ENCODE measurements around the gene KSR1. TPM values are rescaled to one million over a fixed set of nuclear protein-coding genes. Genes with fewer than 3 reads are reported as not detected.

The KSR1 gene
- total RNA-seq, 2 experiments from 2014 or later = 44.4 to 47.6 TPM

DNA sequence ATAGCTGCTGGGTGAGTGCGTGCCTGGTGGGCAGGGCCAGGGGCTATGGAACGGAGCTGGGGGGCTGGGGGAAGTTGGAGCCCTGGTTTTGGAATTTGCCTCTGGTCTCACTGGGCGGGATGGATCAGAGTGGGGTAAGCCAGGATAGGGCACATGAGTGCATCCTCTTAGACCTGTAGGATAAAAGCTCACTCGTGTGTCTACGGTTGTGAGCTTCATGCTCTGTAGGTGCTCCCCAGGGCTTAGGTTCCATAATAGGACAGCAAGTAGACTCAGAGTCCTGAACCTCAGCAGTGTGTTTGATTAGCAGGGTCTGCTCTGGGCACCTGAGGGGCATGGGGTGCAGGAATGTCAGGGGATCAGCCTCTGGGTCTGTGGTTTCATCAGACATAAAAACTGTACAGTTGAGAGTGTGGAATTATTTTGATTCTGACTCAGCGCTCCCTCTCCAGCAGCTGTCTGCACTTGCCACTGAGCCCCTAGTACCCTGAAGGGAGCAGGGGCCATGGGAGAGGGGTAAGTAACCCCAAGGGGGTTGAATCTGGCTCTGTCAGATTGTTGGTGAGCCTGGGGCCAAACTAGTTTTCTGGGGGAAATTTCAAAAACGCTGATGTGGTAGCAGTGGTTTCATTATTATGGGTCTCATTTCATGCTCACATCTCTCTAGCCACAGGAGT is 90.5 kb downstream of the KSR1 start:
- H3K4me1 Mint-ChIP-seq = peaks cover 66% of the 10 kb centered on the region
- no peaks in the 10 kb centered on the region for H3K9me3 Mint-ChIP-seq
- ChIA-PET POLR2A (interaction anchor here (0.8 to 2.9 kb wide), 5 partner anchors 13 to 253 kb away, joined by 3 to 16 read pairs (median 5); partner anchors contain the start of gene WSB1), CTCF (interaction anchor here (0.9 to 2.0 kb wide), 5 partner anchors 22 to 80 kb away, joined by 3 to 7 read pairs (median 4); no protein-coding TSS in a partner anchor)
- no peaks in the 10 kb centered on the region for H3K27me3 Mint-ChIP-seq
- no peak for DNase-seq
- no peak overlapping the region for H3K4me3 Mint-ChIP-seq
- H3K36me3 Mint-ChIP-seq (ENCODE audit: low read depth) = peaks cover 5% of the 10 kb centered on the region
- peak overlapping the region; percentile 26 for H3K27ac Mint-ChIP-seq

DNA sequence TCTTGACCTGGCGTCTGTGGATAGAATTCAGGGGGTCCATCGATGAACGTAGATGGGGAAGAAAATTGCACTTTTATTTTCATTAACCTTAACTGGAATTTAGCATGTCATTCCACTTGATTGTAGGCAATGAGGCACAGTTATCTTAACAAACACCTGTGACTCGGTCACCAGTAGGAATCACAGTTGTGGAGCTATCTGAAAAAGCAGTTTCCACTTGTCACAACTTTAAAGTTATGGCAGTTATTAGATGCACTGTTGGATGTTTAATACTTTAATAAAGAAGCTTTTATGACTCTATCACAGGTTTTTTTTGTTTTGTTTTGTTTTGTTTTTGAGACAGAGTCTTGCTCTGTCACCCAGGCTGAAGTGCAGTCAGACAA is 91.0 kb downstream of the KSR1 start:
- no peak for DNase-seq
- CTCF ChIA-PET = interaction anchor here (1.0 to 2.0 kb wide), 3 partner anchors 22 to 81 kb away, joined by 4 to 7 read pairs (median 4); no protein-coding TSS in a partner anchor
- Mint-ChIP-seq H3K4me3 (no peak overlapping the region), H3K27me3 (no peaks in the 10 kb centered on the region), H3K36me3 (ENCODE audit: low read depth) (peaks cover 8% of the 10 kb centered on the region), H3K27ac (no peak overlapping the region), H3K9me3 (no peaks in the 10 kb centered on the region), H3K4me1 (peaks cover 64% of the 10 kb centered on the region)
- POLR2A ChIA-PET = interaction anchor here (0.8 to 0.9 kb wide), 2 partner anchors 13 to 17 kb away, joined by 3 read pairs; no protein-coding TSS in a partner anchor

DNA sequence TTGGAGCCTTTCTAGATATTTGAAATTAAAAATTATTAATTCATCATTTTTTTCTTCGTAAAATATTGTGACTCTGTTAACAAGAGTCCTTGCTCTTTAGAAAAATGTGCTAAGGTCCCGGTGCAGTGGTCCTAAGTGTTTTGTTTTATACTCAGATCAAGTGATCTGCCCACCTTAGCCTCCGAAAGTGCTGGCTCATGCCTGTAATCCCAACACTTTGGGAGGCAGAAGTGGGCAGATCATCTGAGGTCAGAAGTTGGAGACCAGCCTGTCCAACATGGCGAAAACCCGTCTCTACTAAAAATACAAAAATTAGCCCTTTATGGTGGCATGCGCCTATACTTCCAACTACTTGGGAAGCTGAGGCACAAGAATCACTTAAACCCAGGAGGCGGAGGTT is 92.1 kb downstream of the KSR1 start:
- Mint-ChIP-seq H3K4me3 (no peak overlapping the region), H3K27me3 (no peaks in the 10 kb centered on the region), H3K9me3 (no peaks in the 10 kb centered on the region), H3K4me1 (peaks cover 53% of the 10 kb centered on the region), H3K36me3 (ENCODE audit: low read depth) (peaks cover 11% of the 10 kb centered on the region), H3K27ac (no peak overlapping the region)
- POLR2A ChIA-PET = no interaction called here
- CTCF ChIA-PET = interaction anchor here (0.7 kb wide), 1 partner anchor 48 kb away, joined by 3 read pairs; no protein-coding TSS in a partner anchor
- no peak for DNase-seq

DNA sequence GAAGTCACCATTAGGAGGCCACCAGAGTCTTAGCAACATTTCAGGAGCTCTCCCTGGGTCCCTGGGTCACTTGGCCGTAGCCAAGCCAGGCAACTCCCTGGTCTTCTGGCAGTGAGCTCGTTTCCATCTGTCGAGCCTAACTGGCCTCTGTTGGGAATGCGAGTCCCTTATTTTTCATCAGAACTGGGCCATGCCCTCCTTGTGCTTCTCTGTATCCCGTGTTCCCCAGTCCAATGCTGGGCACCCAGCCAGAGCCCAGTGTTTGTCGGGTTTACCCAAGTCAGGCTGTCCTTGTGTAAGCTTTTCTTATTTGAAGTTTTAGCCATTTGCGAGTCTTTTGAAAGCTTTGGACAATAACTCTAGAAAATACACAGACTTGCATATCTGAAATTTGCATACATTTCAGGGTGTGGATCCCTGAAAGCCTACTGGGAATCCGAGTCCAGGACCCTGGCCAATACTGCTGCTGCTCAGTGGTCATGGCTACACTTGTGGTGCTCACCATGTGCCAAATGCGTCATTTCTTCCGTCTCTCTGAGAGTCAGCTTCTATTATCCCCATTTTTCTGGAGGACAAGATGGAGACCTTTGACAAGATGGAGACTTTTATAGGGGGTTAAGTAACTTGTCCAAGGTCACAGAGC is 93.1 kb downstream of the KSR1 start:
- ChIA-PET CTCF (interaction anchor here (1.0 to 1.3 kb wide), 2 partner anchors 50 to 53 kb away, joined by 3 read pairs; no protein-coding TSS in a partner anchor), POLR2A (interaction anchor here (0.9 kb wide), 1 partner anchor 11 kb away, joined by 3 read pairs; no protein-coding TSS in a partner anchor)
- H3K4me3 Mint-ChIP-seq = no peak overlapping the region
- no peak for DNase-seq
- H3K36me3 Mint-ChIP-seq (ENCODE audit: low read depth) = peaks cover 11% of the 10 kb centered on the region
- no peaks in the 10 kb centered on the region for H3K9me3 Mint-ChIP-seq
- no peak overlapping the region for H3K27ac Mint-ChIP-seq
- no peaks in the 10 kb centered on the region for H3K27me3 Mint-ChIP-seq
- peaks cover 43% of the 10 kb centered on the region for H3K4me1 Mint-ChIP-seq

DNA sequence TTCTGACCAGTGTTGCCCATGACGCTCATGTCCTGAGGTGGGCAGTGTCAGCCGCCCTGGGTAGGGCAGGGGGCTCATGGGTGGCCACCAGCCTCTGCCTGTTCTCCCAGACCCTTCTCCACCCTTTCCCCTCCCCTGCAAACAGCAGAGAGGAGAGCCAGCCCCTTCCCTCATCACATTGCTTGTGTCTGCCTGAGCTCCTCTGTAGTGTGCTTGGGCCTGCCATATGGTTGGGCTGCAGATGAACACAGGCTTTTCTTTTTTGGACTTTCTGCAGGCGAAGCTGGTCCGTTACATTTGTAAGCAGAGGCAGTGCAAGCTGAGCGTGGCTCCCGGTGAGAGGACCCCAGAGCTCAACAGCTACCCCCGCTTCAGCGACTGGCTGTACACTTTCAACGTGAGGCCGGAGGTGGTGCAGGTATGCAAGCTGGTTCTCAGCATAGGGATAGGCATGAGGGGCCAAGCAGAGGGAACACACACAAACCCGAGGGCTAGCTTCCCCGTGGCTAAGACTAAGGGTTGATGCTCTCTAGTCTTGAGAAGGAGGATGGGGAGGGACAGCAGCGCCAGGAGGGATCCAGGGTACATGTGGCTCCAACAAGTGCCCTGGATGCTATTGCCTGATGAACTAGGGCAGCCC is 94.2 kb downstream of the KSR1 start:
- no peak for DNase-seq
- POLR2A ChIA-PET = no interaction called here
- H3K36me3 Mint-ChIP-seq (ENCODE audit: low read depth) = peaks cover 11% of the 10 kb centered on the region
- H3K9me3 Mint-ChIP-seq = no peaks in the 10 kb centered on the region
- no peaks in the 10 kb centered on the region for H3K27me3 Mint-ChIP-seq
- H3K4me3 Mint-ChIP-seq = no peak overlapping the region
- H3K27ac Mint-ChIP-seq = no peak overlapping the region
- CTCF ChIA-PET = interaction anchor here (1.0 kb wide), 1 partner anchor 52 kb away, joined by 3 read pairs; no protein-coding TSS in a partner anchor
- peaks cover 38% of the 10 kb centered on the region for H3K4me1 Mint-ChIP-seq

DNA sequence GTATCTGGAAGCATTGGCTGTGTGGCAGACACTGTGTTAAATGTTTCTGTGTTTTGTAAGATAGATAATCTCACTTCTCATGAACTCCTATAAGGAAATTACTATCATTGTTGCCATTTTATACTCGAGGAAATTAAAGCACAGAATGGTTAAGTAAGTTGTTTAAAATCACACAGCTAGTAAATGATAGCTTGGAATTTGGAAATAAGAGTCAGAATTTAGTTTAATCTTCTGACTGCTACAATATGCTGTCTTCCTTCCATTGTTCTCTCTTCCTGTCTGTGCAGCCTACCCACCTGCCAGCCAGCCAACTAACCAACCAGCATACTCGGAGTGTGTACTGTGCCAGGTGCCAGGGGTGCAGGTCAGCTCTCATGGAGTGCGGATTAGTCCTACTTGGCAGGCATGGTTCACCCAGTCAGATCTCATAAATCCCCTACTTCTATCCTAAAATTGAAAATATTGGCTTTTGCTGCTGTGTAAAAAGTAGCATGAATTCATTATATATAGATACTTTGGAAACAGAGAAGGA is 94.8 kb downstream of the KSR1 start:
- Mint-ChIP-seq H3K4me1 (peaks cover 34% of the 10 kb centered on the region), H3K9me3 (no peaks in the 10 kb centered on the region), H3K27ac (no peak overlapping the region), H3K36me3 (ENCODE audit: low read depth) (peaks cover 11% of the 10 kb centered on the region), H3K27me3 (no peaks in the 10 kb centered on the region), H3K4me3 (no peak overlapping the region)
- ChIA-PET CTCF (no interaction called here), POLR2A (no interaction called here)
- no peak for DNase-seq

DNA sequence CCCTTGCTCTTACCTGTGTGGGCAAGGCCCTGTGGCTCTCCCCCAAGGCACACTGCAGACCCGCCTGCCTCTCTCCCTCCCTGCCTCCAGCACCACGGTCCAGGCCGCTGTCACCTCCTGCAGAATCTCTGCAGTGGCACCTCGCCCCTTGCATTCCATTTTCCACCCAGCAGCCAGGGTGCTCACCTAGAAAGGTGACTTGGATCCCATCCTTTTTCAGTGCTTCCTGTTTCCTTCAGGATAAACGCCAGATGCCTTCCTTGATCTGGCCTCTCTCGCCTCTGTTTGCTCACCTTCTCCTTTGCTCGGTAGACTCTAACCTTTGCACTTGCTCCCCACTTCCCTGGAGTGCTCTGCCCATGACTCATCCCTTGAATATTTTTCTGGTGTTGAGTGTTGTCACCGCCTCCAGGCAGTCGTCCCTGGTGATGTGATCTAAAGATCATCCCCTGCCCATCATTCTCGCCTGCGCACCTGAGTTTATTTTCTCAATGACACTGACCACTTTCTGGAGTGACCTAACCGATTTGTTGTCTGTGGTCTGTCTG is 95.5 kb downstream of the KSR1 start:
- no peak overlapping the region for H3K27ac Mint-ChIP-seq
- ChIA-PET CTCF (interaction anchor here (1.6 kb wide), 1 partner anchor 48 kb away, joined by 5 read pairs; no protein-coding TSS in a partner anchor), POLR2A (no interaction called here)
- H3K4me1 Mint-ChIP-seq = peaks cover 27% of the 10 kb centered on the region
- H3K27me3 Mint-ChIP-seq = no peaks in the 10 kb centered on the region
- DNase-seq = no peak
- no peak overlapping the region for H3K4me3 Mint-ChIP-seq
- no peaks in the 10 kb centered on the region for H3K9me3 Mint-ChIP-seq
- peaks cover 11% of the 10 kb centered on the region for H3K36me3 Mint-ChIP-seq (ENCODE audit: low read depth)

DNA sequence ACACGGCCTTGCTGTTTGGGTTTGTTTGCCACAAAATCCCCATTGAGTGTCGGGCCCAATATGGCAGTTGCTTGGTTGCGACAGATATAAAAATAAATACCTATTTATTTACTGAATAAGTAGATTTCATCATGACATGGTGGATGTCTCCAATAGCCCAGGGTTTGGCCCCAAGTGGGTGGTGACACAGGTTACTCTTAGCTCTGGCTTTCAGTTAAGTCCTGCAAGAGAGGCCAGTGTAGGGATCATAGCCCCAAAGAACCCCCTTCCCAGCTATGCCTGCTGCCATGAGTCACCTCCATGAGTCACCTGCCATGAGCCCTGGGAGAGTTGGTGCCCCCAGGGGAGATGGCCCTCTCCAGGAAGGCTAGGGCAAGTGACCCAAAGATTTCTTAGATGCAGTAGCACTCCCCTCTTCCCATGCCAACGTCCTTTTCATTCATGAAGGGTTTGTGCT is 96.1 kb downstream of the KSR1 start:
- no peaks in the 10 kb centered on the region for H3K27me3 Mint-ChIP-seq
- ChIA-PET CTCF (interaction anchor here (1.0 to 1.6 kb wide), 2 partner anchors 47 to 80 kb away, joined by 3 to 5 read pairs; no protein-coding TSS in a partner anchor), POLR2A (interaction anchor here (0.8 kb wide), 1 partner anchor 96 kb away, joined by 3 read pairs; the partner anchor contains the start of gene KSR1)
- H3K4me3 Mint-ChIP-seq = no peak overlapping the region
- peaks cover 21% of the 10 kb centered on the region for H3K4me1 Mint-ChIP-seq
- no peak for DNase-seq
- H3K9me3 Mint-ChIP-seq = no peaks in the 10 kb centered on the region
- H3K27ac Mint-ChIP-seq = no peak overlapping the region
- peaks cover 11% of the 10 kb centered on the region for H3K36me3 Mint-ChIP-seq (ENCODE audit: low read depth)

DNA sequence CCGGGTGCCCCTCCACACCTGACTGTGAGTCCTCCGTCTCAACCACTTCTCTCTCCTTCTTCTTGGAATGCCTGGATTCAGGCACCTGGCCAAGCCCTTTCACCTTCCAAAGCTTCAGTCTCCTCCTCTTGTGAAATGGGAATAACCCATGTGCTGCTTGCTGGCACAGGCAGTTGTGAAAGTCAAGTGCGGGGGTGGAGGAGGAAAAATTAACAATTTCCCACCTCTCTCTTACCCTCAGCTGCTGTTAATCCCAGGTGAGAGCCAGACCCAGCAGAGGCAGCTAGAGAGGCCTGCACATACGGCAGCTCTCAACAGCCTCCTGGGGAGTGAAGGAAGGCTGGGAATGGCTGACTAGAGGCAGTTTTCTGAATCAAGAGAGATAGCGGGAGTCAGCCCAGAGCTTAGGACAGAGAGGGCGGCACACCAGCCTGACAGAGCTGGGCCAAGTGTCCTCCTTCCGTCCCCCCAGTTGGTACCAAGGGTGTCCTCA is 96.8 kb downstream of the KSR1 start:
- peaks cover 14% of the 10 kb centered on the region for H3K36me3 Mint-ChIP-seq (ENCODE audit: low read depth)
- no peaks in the 10 kb centered on the region for H3K27me3 Mint-ChIP-seq
- H3K4me1 Mint-ChIP-seq = peaks cover 20% of the 10 kb centered on the region
- H3K4me3 Mint-ChIP-seq = no peak overlapping the region
- no peak overlapping the region for H3K27ac Mint-ChIP-seq
- ChIA-PET POLR2A (interaction anchor here (0.8 kb wide), 1 partner anchor 97 kb away, joined by 3 read pairs; the partner anchor contains the start of gene KSR1), CTCF (interaction anchor here (1.0 to 1.6 kb wide), 2 partner anchors 47 to 81 kb away, joined by 3 to 5 read pairs; no protein-coding TSS in a partner anchor)
- H3K9me3 Mint-ChIP-seq = no peaks in the 10 kb centered on the region
- no peak for DNase-seq

DNA sequence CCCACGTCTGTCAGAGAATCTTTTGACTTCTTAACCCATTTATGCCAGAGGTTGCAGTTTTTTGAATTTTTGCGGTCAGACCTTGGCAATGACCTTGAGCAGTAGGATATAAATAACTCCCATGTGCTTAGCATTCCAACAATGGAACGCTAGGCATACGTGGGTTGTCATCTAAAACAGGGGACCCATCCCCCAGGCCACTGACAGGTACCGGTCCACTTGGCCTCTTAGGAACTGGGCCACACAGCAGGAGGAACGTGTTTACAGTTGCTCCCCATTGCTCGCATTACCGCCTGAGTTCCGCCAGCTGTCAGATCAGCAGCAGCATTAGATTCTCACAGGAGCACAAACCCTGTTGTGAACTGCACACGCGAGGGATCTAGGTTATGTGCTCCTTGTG is 97.9 kb downstream of the KSR1 start:
- H3K9me3 Mint-ChIP-seq = no peaks in the 10 kb centered on the region
- no peak overlapping the region for H3K4me3 Mint-ChIP-seq
- H3K27ac Mint-ChIP-seq = no peak overlapping the region
- H3K36me3 Mint-ChIP-seq (ENCODE audit: low read depth) = peaks cover 16% of the 10 kb centered on the region
- peaks cover 20% of the 10 kb centered on the region for H3K4me1 Mint-ChIP-seq
- H3K27me3 Mint-ChIP-seq = no peaks in the 10 kb centered on the region
- CTCF ChIA-PET = no interaction called here
- POLR2A ChIA-PET = no interaction called here
- no peak for DNase-seq

DNA sequence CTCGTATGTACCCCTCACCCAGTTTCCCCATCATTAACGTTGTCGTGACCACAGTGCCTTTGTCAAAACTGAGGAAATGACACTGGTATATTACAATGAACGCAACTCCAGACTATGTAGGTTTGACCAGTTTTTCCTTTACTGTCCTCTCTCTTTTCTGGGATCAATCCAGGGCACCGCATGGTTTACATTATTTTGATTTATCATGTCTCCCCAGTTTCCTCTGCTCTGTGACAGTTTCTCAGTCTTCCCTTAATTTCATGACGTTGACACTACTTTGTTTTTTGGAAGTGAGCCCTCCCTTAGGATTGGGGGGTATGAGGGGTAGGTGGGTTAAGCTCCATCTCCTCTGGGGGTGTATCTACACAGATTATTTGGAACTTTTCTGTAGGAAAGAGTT is 98.7 kb downstream of the KSR1 start:
- CTCF ChIA-PET = no interaction called here

DNA sequence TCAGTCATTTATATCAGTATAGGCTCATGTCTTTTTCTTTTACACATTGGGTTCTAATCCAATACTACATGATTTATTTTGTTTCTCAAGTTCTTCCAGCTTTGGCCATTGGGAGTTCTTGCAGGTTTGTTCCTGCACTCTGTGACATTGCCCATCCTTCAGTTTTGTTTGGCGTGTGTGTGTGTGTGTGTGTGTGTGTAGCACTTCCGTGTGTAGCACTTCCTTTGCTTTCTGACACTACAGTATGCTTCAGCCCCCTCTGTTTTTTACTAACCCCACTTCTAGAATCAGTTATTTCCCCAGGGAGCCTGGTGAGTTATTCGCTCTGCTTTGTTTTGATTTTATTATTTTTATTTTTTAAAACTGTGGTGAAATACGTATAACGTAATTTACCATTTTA is 99.1 kb downstream of the KSR1 start:
- H3K4me1 Mint-ChIP-seq = peaks cover 20% of the 10 kb centered on the region
- H3K27ac Mint-ChIP-seq = no peak overlapping the region
- no peak for DNase-seq
- ChIA-PET CTCF (no interaction called here), POLR2A (no interaction called here)
- H3K27me3 Mint-ChIP-seq = no peaks in the 10 kb centered on the region
- no peak overlapping the region for H3K4me3 Mint-ChIP-seq
- peaks cover 22% of the 10 kb centered on the region for H3K36me3 Mint-ChIP-seq (ENCODE audit: low read depth)
- no peaks in the 10 kb centered on the region for H3K9me3 Mint-ChIP-seq

More for the DNA sequence above, 98.7 kb downstream of the KSR1 start:
- peaks cover 22% of the 10 kb centered on the region for H3K36me3 Mint-ChIP-seq (ENCODE audit: low read depth)
- no peak for DNase-seq
- H3K4me3 Mint-ChIP-seq = no peak overlapping the region
- H3K27ac Mint-ChIP-seq = no peak overlapping the region
- no peaks in the 10 kb centered on the region for H3K9me3 Mint-ChIP-seq
- no peaks in the 10 kb centered on the region for H3K27me3 Mint-ChIP-seq
- peaks cover 21% of the 10 kb centered on the region for H3K4me1 Mint-ChIP-seq
- POLR2A ChIA-PET = no interaction called here

Data from activated CD4-positive, alpha-beta memory T cell treated with anti-CD3 and anti-CD28 coated beads, Interleukin-2, amount 10 ng/mL, durations not matched to agents 7 days and 5 days (primary cell).